HG03108 (cell line): Measurements from ENCODE around the gene POMGNT2.
"Not testable (repeated sequence)": the region's sequence is repeated elsewhere in the genome, so short reads cannot be mapped to it uniquely, and the experiment has no call there.

Experiments
- ATAC-seq: cut with Tn5 transposase; IDR thresholded peaks from one replicate; pipeline ENCODE4 v1.9.1; 2021; ENCODE audit warnings: moderate library complexity; ENCODE audit not compliant: unreplicated experiment

POMGNT2 gene

DNA sequence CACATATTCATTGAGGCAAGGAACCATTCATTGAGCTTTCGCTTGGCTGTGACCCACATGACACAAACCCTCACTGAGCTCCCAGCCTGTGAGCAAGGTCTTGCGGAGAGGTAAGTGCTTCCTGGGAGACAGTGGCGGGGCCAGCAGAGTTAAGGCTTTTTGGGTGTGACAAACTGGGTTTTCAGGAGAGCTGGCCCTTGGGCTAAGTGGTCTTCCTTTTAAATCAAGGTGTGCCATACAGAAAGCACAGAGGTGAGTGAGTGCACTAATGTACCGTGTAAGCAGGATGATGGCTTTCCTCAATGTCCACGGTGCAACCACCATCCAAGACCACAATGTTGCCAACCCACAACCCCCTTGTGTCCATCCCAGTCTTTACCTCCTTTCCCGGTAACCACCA lies 28.6 kb downstream of the POMGNT2 start:
- no peak for ATAC-seq

- ATAC-seq = no peak
Observed at GRCh38 chr3:43076857-43077256, 29.0 kb downstream of the POMGNT2 start.

DNA sequence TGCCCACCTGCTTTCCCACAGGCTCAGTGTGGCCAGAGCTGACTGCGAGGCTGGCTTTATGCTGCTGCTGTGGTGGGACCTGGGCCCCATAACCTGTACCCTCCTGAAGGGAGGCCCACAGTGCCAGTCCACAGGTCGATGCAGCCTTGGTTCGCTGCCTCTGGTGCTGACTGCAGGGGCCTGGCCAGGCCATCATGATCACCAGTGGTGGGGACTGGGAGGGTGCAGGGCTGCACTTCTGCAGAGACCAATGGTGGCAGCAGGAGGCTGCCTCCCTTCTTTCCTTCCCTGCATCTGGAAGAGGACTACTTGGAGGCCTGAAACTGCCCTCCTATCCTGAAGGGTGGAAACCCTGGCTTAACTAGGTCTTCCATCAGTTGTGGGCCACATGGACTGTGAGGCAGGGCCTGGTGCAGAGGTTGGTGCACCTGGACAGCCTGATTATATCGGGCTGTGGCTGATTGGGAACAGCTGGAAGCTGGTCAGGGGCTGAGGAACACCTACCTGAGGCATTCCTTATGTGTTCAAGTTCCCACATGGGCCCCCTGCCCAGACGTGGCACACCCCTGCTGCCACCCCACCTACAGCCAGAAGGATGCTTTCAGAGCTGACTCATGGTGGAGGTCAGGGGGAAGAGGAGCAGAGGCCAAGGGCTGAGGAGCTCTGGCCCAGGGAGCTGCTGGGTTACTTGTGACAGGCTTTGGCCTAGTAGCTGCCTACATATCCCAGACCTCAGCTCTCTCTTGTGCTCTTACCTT lies 29.8 kb downstream of the POMGNT2 start:
- no peak for ATAC-seq

DNA sequence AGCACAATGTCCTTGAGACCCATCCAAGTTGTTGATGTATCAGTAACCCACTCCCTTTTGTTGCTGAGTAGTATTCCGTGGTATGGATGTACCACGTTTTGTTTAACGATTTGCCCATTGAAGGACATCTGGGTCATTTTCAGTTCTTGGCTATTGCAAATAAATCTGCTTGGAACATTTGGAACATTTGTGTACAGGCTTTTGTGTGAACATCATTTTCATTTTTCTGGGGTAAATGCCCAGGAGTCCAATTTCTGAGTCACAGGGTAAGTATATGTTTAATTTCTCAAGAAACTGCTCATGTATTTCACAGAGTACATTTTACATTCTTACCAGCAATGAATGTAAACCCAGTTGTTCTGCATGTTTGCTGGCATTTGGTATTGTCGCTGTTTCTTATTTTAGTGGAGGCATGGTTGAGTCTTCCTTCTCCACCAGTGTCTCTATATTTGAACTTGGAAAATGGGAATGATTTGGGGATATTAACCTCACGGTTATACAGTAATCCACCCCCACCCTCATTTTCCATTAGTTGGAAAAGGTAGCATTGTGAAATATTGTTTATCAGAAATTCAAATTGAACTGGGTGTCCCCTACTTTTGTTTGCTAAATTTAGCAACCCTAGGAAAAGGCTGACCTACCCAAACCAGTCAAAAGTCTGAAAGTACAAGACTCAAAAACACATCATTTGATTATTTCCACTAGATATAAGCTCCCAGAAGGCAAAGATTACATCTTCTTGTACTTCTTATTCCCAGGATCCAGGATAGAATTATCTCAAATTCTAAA lies 30.8 kb downstream of the POMGNT2 start:
- no peak for ATAC-seq

DNA sequence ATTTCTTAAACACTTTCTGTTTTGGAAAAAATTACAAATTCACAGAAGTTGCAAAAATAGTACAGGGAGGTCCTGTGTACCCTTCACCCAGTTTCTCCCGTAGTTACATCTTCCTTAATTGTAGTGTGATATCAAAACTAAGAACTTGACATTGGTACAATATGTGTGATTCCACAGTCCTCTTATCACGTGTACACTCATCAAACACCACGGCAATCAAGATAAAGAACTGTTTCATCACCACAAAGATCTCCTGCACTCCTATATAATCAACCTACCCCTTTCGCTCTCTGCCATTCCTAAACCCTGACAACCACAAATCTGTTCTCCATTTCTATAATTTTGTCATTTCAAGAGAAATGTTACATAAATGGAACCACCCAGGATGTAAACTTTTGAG lies 31.4 kb downstream of the POMGNT2 start:
- no peak for ATAC-seq

DNA sequence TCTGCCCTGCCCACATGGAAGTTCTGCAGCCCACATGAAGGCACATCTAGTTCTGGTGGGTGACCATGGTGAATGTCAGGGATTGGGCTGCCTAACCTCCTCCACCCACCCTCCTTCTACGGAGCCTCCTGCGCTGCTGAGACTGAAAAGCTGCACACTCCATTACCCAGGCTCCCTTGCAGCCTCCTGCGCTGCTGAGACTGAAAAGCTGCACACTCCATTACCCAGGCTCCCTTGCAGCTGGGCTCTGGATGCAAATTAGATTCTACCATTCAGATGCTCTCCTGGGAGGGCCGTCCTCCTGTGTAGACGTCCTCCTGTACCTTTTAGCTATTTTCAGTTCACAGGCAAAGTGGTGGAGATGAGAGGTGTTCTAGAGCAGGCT lies 32.1 kb downstream of the POMGNT2 start:
- ATAC-seq = no peak

GRCh38 chr3:43073116-43073835 lies 32.6 kb downstream of the POMGNT2 start:
- ATAC-seq = no peak

DNA sequence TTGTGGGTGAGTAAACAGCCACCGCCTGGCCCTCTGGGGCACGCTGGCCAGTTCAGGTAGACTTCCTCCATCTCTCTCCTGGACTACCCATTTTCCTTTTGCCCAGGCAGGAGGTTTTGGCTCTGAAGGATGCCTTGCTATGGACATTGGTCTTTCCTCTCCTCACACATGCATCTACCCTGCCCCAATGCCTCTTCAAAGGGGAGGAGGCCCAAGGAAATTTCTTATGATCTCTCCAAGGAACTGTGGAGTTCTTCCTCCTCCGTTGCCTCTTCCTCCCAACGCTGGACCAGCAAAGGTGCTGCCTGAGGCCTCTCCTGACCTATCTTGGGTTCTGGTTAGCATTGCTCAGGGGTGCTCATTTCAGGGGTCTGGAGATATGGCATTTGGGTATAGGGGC lies 33.5 kb downstream of the POMGNT2 start:
- ATAC-seq = no peak

DNA sequence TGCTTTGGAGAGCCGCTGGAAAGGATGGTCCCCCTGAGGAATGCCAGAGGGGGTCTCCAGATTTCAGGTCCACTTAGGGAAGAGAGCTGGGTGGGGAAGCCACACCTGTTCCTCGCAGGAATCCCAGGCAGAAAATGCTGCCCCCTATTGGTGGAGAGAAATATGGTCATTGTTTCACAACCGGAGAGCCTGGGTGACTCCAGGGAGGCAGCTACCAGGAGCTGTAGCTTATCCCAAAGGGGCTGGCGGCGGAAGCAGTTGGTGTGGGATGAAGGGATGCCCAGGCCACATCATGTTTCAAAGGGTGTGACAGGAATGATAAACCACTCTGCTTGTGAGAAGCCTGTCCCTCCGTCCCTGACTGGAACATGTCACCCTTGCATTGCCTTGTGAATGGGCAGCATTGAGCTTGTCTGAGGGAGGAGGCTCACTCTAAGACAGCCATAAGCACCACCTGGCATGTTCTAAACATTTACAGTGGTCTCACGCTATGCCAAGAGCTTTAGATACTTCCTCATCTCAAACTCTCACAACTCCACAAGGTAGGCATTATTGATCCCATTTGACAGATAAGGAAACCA lies 34.5 kb downstream of the POMGNT2 start:
- ATAC-seq = no peak

GRCh38 chr3:43070670-43071069 lies 35.2 kb downstream of the POMGNT2 start:
- ATAC-seq = not testable (repeated sequence)

- no peak for ATAC-seq
Observed at GRCh38 chr3:43063114-43063513, 42.8 kb downstream of the POMGNT2 start.

DNA sequence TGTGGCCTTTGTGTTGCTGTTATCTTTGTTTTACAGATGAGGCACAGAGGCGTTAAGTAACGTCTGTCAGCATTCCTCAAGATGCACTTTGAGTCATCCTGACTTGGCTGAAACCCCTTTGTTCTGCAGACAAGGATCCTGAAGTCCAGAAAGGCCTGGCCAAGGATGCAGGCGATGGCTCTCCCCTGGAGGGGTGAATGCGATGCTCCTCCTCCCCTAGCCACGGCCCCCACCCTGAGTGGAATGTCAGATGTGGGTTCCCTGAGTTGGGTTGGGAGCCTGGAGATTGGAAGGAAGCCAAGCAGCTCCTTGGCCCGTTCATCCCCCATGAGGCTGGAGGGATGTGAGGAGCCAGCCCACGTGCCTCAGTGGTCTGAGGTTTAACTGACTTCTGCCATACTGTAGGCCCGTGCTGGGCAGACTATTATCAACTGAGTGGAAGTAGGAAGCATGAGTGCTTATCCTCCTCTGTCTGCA lies 43.3 kb downstream of the POMGNT2 start:
- ATAC-seq = no peak

DNA sequence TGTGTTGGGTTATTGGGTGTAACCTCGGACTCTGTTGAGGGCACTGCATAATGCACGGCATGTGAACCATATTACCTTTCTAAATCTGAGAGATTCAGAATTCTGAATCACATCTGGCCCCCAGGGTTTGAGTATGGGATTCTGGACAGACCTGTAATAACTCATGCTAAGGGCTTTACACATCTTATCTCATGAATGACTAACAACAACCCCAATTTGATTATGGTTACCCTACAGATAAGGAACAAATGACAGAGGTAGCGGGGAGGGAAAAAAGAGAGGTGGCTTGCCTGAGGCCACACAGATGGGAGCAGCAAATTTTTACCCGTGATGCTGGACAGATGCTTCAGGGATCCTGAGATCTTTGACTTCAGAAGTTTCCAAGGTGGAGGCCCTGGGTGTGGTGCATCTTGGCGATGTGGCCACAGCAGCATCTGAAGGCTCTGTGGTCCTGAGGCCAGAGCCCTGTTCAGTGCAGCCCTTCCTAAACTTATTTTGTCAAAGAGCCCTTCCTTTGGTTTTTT lies 43.8 kb downstream of the POMGNT2 start:
- ATAC-seq = no peak

GRCh38 chr3:43061101-43061895 lies 44.6 kb downstream of the POMGNT2 start:
- ATAC-seq = no peak

DNA sequence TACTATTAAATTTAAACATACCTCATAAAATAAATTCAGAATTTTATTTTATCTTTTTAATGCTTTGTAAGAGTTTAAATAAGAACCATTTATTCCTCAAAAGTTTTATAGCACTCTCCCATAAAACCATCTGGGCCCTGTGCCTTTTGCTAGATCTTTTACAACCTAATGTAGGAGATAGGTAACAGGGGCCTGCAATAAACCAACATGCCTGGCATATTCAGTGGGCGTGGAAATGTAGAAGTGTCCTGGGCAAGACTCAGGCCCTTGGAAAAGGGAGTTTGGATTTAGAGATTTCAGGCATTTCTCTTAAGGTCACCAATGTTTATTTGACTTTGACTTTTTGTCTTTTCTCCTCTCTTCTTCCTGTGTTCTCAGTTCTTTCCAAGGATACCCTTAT lies 46.4 kb downstream of the POMGNT2 start:
- no peak for ATAC-seq

DNA sequence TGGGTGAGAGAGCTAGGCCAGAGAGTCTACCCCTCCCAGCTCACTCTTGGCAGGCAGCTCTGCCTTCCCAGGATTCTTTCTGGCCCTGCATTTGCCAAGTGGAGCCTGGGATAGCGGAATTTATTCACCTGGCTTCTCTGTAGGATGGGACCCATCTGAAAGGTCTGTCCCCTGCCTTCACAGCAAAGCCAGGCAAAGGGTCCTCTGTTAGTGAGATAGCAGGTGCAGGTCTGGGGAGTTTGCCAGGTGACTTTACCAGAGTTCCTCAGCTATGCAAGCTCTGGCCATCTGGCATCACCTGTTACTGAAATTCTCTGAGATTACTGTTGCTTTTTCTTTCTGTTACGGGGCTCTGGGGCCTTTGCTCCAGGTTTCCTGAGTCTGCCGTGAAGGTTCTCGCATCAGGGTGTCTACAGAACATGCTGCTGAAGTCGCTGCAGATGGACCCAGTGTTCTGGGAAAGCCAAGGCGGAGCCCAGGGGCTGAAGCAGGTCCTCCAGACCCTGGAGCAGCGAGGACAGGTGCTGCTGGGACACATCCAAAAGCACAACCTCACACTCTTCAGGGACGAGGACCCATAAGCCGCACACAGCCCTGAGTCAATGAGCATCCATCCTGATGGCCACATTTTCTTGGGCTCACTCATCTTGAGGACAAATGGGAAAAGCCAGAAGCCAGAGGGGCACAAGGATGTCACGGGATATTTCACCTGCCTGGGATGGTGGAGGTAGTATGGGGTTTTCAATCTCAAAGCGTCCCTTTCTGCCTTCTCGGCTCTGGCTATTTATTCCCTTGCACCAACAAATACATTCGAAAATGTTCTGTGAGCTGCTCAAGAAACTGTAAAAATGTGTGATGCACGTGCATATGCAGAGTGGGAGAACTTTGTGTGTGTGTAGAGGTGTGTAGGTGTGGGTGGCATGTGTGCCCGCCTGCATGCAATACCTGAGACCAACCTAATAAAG lies 49.8 kb downstream of the POMGNT2 start:
- ATAC-seq = no peak

DNA sequence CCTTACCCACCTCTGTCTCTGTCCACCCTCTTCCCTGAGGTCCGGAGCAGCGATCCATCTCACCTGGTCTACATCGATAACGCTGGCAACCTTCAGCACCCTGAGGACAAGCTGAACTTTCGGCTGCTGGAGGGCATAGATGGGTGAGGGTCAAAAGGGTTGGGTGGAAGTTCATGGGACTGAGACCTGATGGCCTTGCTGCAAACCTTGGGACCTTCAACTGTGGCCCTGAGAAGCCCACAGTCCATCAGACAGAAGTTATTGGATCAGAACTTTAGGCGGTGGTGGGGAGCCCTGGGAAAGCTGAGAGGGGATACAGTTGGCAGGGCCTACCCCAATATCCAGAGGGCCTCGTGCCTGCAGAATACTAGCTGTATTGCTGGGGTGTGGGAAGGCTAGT lies 50.5 kb downstream of the POMGNT2 start:
- no peak for ATAC-seq

DNA sequence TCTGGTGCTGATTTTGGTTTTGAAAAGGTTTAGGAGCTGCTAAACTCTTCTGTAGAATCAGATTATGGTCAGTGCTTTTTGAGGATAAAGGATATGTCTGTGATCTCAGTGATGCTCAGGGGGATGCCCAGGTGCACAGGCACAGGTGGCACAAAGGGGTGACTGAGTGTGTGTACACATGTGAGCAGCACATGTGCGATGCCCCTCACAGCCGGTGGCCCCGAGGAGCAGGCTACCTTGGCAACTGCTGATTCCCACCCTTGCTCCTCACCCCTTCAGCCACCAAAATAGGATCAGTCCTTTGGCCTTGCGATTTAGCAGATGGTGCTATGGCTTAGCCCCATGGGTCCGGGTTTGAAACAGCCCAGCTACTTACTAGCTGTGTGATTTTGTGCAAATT lies 51.1 kb downstream of the POMGNT2 start:
- no peak for ATAC-seq

DNA sequence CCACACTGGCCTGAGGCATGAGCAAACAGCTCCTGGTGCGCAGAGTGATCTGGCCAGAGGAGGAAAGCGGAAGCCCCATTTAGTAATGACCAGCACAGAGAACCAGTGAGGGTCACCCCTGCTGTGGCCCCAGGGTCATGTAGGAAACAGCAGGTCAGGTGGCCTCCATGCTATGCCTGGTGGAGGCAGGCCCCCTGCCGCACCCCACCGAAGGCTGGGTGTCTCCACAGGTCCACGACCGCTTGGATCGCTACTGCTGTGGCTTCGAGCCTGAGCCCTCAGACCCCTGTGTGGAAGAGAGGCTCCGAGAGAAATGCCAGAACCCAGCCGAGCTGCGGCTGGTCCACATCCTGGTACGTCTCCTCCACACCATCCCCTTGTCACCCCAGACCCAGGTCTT lies 52.6 kb downstream of the POMGNT2 start:
- ATAC-seq = no peak
